HG03342 (cell line): ENCODE data around the gene SPG21.

ENCODE experiments used
- ATAC-seq: cut with Tn5 transposase; IDR thresholded peaks from one replicate; pipeline ENCODE4 v1.9.1; 2021; ENCODE audit warnings: mild to moderate bottlenecking, moderate library complexity; ENCODE audit not compliant: unreplicated experiment

Gene SPG21

DNA sequence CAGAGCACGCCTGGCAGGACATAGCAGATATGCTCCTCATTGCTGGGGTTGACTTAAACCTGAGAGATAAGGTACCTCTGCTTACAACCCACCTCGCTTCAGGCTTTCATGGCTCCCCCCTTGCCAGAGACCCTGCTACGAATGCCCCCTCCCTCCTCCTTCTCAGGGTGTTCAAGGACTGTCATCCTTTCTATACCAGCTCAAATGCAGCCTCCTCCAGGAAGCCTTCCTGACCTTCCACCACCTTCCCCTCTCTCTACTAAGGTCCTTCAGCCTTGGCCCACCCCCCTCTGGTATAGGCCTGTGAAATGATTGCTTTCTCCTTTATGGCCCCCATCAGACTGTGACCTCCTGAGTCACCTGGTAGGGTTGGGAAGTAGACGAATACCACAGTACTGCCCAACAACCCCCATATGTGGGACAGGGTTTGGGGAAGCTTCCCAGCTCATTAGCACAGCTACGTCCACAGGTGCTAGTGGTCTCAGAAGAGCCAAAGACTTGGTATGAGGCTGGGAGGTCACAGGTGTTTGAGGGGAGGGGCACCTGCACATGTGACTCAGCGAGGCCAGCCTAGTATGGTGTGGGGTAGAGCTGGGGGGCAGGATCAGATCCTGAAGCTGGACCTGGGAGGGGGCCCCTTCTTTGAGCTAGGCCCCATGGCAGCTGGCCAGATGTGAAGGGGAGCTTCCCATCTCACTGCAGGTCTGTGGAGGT lies 46.0 kb downstream of the SPG21 start:
- no peak for ATAC-seq

- ATAC-seq, result no peak
Observed at GRCh38 chr15:64942356-64942755, 47.4 kb downstream of the SPG21 start.

DNA sequence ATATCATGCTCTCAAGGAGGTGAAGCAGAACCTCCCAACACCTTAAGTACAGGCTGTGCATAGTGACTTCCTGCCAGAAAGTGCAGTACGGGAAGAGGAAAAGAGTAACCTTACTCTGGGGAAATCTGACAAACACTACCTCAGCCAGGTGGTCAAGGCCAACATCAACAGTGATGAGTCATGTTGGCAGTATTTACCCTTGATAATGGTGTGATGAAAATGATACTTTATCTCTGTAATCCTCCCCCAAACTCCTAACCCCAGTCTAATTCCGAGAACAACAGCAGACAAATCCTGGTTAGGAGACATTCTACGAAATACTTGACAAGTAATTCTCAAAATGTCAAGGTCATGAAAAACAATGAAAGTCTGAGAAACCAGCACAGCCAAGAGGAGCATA lies 51.5 kb downstream of the SPG21 start:
- no peak for ATAC-seq

GRCh38 chr15:64934023-64934422 lies 55.7 kb downstream of the SPG21 start:
- ATAC-seq, result no peak

DNA sequence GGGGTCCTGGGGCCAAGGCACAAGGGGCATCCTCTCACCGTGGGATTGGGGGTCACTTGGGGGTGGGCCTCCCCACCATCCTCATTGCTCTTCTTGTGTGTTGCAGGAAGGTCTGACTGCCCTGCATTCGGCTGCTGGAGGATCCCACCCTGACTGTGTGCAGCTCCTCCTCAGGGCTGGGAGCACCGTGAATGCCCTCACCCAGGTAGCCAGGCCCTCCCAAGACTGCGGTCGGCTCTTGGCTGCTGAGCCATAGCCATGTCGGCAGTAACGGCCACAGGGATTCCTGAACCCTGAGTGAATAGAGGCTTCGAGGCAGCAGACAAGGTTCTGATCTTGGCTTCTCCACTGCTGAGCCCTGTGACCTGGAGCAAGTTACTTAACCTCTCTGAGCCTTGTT lies 58.3 kb downstream of the SPG21 start:
- no peak for ATAC-seq

DNA sequence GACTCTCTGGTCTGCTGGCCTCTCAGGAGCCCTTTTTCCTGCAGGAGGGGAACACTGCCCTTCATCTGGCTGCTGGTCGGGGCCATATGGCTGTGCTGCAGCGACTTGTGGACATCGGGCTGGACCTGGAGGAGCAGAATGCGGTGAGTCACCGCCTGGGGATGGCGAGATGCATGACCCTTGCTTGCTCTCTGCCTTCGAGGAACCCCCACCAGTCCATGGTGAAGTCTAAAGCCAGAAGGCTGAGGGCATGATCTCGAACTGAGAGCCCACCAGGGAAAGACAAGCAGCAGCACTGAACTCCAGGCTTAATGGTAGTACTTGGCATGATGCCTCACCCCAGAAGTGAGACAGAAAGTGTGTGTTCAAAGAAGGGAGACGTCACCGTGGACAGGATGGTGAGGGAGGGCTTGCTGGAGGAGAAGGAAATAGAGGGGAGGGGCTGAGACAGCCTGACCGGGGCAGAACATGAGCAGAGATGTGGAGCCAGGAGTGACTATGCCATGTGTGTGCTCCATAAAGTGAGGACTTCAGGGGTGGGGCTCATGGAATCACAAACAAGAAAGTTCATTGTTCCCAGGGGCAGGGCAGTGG lies 58.8 kb downstream of the SPG21 start:
- no peak for ATAC-seq

GRCh38 chr15:64930019-64930652 lies 59.6 kb downstream of the SPG21 start:
- ATAC-seq, result no peak

GRCh38 chr15:64928626-64929220 lies 61.0 kb downstream of the SPG21 start:
- ATAC-seq, result no peak

- no peak for ATAC-seq
Observed at GRCh38 chr15:64926661-64927060, 63.1 kb downstream of the SPG21 start.

DNA sequence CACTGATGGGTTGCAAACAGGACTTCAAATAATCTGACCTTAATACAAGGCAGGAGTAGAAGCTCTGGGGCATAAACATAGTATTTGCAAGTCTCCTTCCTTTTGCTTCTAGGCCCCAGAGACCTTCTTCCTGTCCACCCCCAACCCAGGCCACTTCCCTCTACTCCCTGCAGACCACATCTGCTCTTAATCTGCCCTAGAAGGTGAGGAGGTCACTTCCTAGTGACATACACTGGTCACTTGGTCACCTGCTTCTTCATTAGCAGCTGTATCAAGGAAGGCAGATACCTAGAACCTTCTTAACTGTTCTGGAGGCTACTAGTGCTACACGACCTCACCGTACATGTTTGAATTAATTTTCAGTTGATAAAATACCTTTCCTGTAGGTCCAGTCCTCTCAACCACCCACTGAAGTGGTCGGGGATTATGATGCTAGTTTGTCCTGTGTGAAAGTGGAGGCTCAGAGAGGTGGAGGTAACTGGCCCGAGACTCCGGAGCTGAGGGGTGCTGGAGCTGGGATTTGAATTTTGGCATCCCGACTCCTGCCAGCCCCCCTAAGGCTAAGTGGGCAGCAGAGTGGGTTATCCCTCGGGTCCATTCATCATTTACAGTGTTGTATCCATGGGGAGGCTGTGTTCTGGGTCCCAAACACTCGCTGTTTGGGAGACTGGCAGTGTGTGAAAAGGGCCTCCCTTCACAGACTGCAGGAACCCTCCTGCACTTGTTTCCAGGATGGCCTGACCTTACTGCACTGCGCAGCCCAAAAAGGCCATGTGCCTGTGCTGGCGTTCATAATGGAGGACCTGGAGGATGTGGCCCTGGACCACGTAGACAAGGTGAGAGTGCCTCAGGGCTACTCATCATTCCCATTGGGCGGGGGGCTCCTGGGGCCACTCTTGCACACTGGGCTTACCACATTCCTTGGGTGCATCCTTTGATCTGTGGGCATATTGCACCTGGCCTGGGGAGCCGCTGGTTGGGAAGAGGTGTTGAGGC lies 64.1 kb downstream of the SPG21 start:
- ATAC-seq, result no peak

DNA sequence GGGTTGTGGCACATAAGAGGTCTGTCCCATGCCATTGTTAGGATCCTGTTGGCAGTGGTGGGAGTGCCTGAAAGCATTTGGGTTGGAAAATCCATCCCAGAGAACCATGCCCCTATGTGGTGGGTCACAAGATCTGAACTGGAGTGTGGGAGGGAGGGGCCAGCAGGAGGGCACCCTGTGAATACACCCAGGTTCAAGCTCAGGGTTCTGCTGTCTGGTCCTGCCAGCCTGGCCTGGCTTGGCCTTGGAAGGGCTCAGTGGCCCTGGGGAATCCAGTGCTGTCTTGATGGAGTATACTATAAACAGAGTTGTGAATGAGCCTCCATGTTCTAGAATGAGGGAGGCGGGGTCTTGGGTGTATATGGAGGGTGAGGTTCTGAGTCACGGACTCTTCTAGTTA lies 66.2 kb downstream of the SPG21 start:
- ATAC-seq, result no peak

DNA sequence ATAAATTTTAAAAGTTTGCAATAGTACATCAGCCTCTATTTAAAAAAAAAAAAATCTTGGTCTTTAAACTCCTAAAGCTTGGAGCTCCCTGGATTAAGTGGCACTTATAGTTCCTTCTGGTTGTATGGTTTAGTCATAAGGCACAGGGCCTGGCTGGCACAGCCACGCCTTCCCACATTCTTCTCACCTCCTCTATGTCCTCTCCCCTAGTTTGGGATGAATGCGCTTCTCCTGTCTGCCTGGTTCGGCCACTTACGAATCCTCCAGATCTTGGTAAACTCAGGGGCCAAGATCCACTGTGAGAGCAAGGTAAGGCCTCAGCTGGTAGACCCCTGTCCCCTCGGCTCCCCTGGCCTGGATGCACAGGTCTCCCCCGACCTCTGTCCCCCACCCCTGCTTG lies 68.0 kb downstream of the SPG21 start:
- no peak for ATAC-seq

DNA sequence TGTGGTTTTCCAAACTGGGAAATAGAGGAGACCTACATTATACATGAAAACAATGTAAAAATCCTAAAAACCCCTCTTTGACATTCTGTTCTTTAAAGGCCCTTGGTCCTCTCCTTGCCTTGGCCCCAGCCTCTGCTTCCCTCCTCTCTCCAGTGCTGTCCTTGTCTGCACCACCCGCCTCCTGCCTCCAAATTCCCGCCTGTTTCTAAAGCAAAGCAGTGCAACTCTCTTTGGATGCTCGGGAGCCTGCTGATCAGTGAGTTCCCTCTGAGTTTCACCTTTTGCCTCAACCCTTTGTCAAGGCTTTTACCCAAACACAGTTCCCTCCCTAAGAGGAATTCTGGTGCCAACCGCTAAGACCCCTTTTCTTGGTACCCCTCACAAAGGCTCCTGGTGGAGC lies 70.0 kb downstream of the SPG21 start:
- no peak for ATAC-seq

- ATAC-seq, result no peak
Observed at GRCh38 chr15:64917211-64917610, 72.5 kb downstream of the SPG21 start.

- ATAC-seq, result no peak
Observed at GRCh38 chr15:64916365-64916764, 73.3 kb downstream of the SPG21 start.

- no peak for ATAC-seq
Observed at GRCh38 chr15:64915518-64916227, 74.0 kb downstream of the SPG21 start.
